ENCODE data around the gene CERK. TPM values are rescaled to one million over a fixed set of nuclear protein-coding genes. Genes with fewer than 3 reads are reported as not detected.
A peak's percentile ranks its signal among the peaks of the same experiment; 100 is the strongest.
"Not testable (repeated sequence)": the region's sequence is repeated elsewhere in the genome, so short reads cannot be mapped to it uniquely, and the experiment has no call there.

The CERK gene
- polyA plus RNA-seq, 1 of the 3 experiments (the other 2 are of a cell fraction) = 32.6 TPM

GRCh38 chr22:46734213-46734722 lies 3.8 kb downstream of the CERK start:
- not testable (repeated sequence) for H3K27me3 ChIP-seq (ENCODE audit: insufficient read depth); H3K9me3 ChIP-seq; H3K36me3 ChIP-seq (replicated peaks in 1 of 2; ENCODE audit: control insufficient read depth in 1 of 2, insufficient read depth in 2 of 2, low read length in 1 of 2); H3K4me3 ChIP-seq (ENCODE audit: low read depth in 2 of 2, low read length in 1 of 2); H3F3A ChIP-seq (replicated peaks; ENCODE audit: insufficient read depth); H2AFZ ChIP-seq (ENCODE audit: low read depth); H3K9me2 ChIP-seq
- Histone ChIP-seq H3K9ac (peak overlapping the region; percentile 9; the same call in 1 of the 2 replicates), H3K4me1 (ENCODE audit: control insufficient read depth in 1 of 2, insufficient read depth in 2 of 2, low read depth in 1 of 2, low read length in 1 of 2) (peaks cover 19 to 60% of the 10 kb centered on the region in 2 experiments), H4K20me1 (ENCODE audit: insufficient read depth) (peaks cover 74% of the 10 kb centered on the region), H3K79me2 (ENCODE audit: insufficient read depth) (peaks cover 93% of the 10 kb centered on the region), H3K27ac (ENCODE audit: low read depth in 2 of 2, low read length in 1 of 2) (peak overlapping the region; percentile 55 to 96), H3K4me2 (peak overlapping the region; percentile 91)
- DNase-seq = peak; percentile 80
- ChIA-PET CTCF (interaction anchor here (1.0 to 3.0 kb wide), 3 partner anchors 24 to 171 kb away, joined by 3 to 20 read pairs (median 8); no protein-coding TSS in a partner anchor), POLR2A (interaction anchor here (1.0 to 1.1 kb wide), 2 partner anchors 135 to 159 kb away, joined by 4 to 5 read pairs; no protein-coding TSS in a partner anchor)
- 20% methylated on average over 12 of the region's 12 CpGs for WGBS (ENCODE audit: low lambda C conversion rate)
- peak; percentile 22; the same call in 1 of the 2 replicates for TF ChIP-seq RAD21 (IDR thresholded peaks at IDR 0.05; ENCODE audit: low read length)
- TF ChIP-seq, protein P1, sequence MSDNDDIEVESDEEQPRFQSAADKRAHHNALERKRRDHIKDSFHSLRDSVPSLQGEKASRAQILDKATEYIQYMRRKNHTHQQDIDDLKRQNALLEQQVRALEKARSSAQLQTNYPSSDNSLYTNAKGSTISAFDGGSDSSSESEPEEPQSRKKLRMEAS (IDR thresholded peaks at IDR 0.05; ENCODE audit: low read depth) = peak; percentile 48; the same call in 1 of the 2 replicates
- peak; percentile 75; the same call in 1 of the 2 replicates for TF ChIP-seq SIN3A (IDR thresholded peaks at IDR 0.05; ENCODE audit: borderline replicate concordance, low read depth, low read length)
- peak; percentile 92 for TF ChIP-seq GATA2 (CRISPR knock-in tag; IDR thresholded peaks at IDR 0.05)
- TF ChIP-seq TCF12 (IDR thresholded peaks at IDR 0.05) = peak; percentile 99
- TF ChIP-seq TEAD4 (IDR thresholded peaks at IDR 0.05; ENCODE audit: borderline replicate concordance, insufficient read depth) = peak; percentile 52; the same call in 1 of the 2 replicates
- peak; percentile 87 for TF ChIP-seq NFIC (IDR thresholded peaks at IDR 0.05; ENCODE audit: borderline replicate concordance)
- TF ChIP-seq MXI1 (IDR thresholded peaks at IDR 0.05; ENCODE audit: low read depth, low read length) = peak; percentile 81
- TF ChIP-seq FOXJ3 (CRISPR knock-in tag; IDR thresholded peaks at IDR 0.05) = peak; percentile 97
- peak; percentile 98 for TF ChIP-seq RCOR1 (IDR thresholded peaks at IDR 0.05; ENCODE audit: low read length)
- TF ChIP-seq PBX3 (IDR thresholded peaks at IDR 0.05) = peak; percentile 93
- TF ChIP-seq POLR2AphosphoS5 (IDR thresholded peaks at IDR 0.05; ENCODE audit: low read depth, low read length) = peak; percentile 88
- TF ChIP-seq EP300 (IDR thresholded peaks at IDR 0.05; ENCODE audit: borderline replicate concordance in 1 of 2, low read depth in 1 of 2, low read length in 1 of 2) = peak; percentile 70 to 99; a peak in 3 of 4 replicates
- TF ChIP-seq CHD2 (IDR thresholded peaks at IDR 0.05; ENCODE audit: low read length, partially characterized antibody) = peak; percentile 87

DNA sequence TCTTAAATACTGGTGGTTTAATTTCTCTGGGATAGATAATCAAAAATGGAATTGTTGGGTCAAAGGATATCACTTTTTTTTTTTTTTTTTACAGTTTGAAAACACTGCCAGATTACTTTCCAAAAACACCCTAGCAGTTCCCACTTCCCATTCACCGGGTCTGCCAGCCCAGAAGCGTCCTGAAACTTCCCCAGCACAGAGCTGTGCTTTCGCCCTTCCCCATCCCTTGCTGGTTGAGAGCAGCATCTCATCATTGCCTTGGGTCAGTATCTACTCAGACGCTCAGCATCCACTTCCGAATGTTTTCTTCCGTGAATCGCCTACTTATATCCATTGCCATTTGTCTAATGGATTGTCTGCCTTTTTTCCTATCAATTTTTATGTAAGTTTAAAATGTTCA lies 5.5 kb downstream of the CERK start:
- no peak for DNase-seq
- no peak overlapping the region for H3K9ac ChIP-seq
- H3K27ac ChIP-seq (ENCODE audit: low read depth in 2 of 2, low read length in 1 of 2) = no peak overlapping the region
- H3K27me3 ChIP-seq (ENCODE audit: insufficient read depth) = no peaks in the 10 kb centered on the region
- H2AFZ ChIP-seq (ENCODE audit: low read depth) = no peak overlapping the region
- POLR2A ChIA-PET = no interaction called here
- H3K4me1 ChIP-seq (ENCODE audit: control insufficient read depth in 1 of 2, insufficient read depth in 2 of 2, low read depth in 1 of 2, low read length in 1 of 2) = peaks cover 15 to 70% of the 10 kb centered on the region in 2 experiments
- no peaks in the 10 kb centered on the region for H3K9me3 ChIP-seq
- no peaks in the 10 kb centered on the region for H3K9me2 ChIP-seq
- no peak overlapping the region for H3K4me3 ChIP-seq (ENCODE audit: low read depth in 2 of 2, low read length in 1 of 2)
- H4K20me1 ChIP-seq (ENCODE audit: insufficient read depth) = peaks cover 89% of the 10 kb centered on the region
- CTCF ChIA-PET = interaction anchor here (2.2 to 2.5 kb wide), 2 partner anchors 26 to 169 kb away, joined by 8 to 11 read pairs; no protein-coding TSS in a partner anchor
- peaks cover 100% of the 10 kb centered on the region for H3K79me2 ChIP-seq (ENCODE audit: insufficient read depth)
- peaks cover 5% of the 10 kb centered on the region for H3F3A ChIP-seq (replicated peaks; ENCODE audit: insufficient read depth)
- H3K4me2 ChIP-seq = no peak overlapping the region
- 90% methylated on average over 7 of the region's 7 CpGs for WGBS (ENCODE audit: low lambda C conversion rate)
- H3K36me3 ChIP-seq (replicated peaks in 1 of 2; ENCODE audit: control insufficient read depth in 1 of 2, insufficient read depth in 2 of 2, low read length in 1 of 2) = peaks cover 0 to 6% of the 10 kb centered on the region in 2 experiments
- TF ChIP-seq SIN3A (IDR thresholded peaks at IDR 0.05; ENCODE audit: borderline replicate concordance, low read depth, low read length) (no peak), MEF2A (IDR thresholded peaks at IDR 0.05; ENCODE audit: borderline replicate concordance, low read depth) (no peak), TEAD4 (IDR thresholded peaks at IDR 0.05; ENCODE audit: borderline replicate concordance, insufficient read depth) (no peak), CTCF (IDR thresholded peaks at IDR 0.05) (no peak), GABPA (IDR thresholded peaks at IDR 0.05; ENCODE audit: low read depth) (no peak), USF2 (IDR thresholded peaks at IDR 0.05; ENCODE audit: borderline replicate concordance, low read depth, low read length) (no peak), ZBTB33 (IDR thresholded peaks at IDR 0.05; ENCODE audit: borderline replicate concordance, low read depth) (no peak), TCF12 (IDR thresholded peaks at IDR 0.05) (no peak), RFX5 (IDR thresholded peaks at IDR 0.05; ENCODE audit: low read length) (no peak), GATA2 (CRISPR knock-in tag; IDR thresholded peaks at IDR 0.05) (no peak), RXRA (IDR thresholded peaks at IDR 0.05; ENCODE audit: borderline replicate concordance, low read depth) (no peak), MXI1 (IDR thresholded peaks at IDR 0.05; ENCODE audit: low read depth, low read length) (no peak)
